A673 (cell line): ENCODE results near the gene SLC16A6. TPM values are rescaled to one million over a fixed set of nuclear protein-coding genes. Genes with fewer than 3 reads are reported as not detected.

Source experiments
- BruUV-seq: library from RNA; stranded (reverse); fragments of 400-500 nt; replicated peaks from 2 replicates; lab custom pipeline; 2021; lab: Mats Ljungman, UMichigan
- CTCF ChIA-PET: fragments of 300-600 bp; sonication (Branson Sonifier 250); formaldehyde crosslinking; loops from one replicate; lab custom pipeline; 2022; ENCODE audit warnings: antibody characterized with exemption; lab: Charles Lee
- POLR2A ChIA-PET: fragments of 300-600 bp; sonication (Branson Sonifier 250); formaldehyde crosslinking; loops from one replicate; lab custom pipeline; 2022; ENCODE audit warnings: antibody characterized with exemption; ENCODE audit not compliant: low non-redundant PET; lab: Charles Lee
- DNase-seq: peaks from one replicate; pipeline ENCODE4 v3.0.0-alpha.2; 2015; ENCODE audit warnings: low spot score
- H3K27ac ChIP-seq: fragments of 200-600 bp; sonication (generic); 2 replicates; pipeline ENCODE4 v1.5.1; 2016; ENCODE audit warnings: mixed run types, low read depth, mild to moderate bottlenecking, mixed read lengths, antibody characterized with exemption, low read length; ENCODE audit not compliant: poor library complexity, severe bottlenecking
- H3K27me3 ChIP-seq: fragments of 200-600 bp; sonication (generic); replicated peaks from 2 replicates; pipeline ENCODE4 v1.6.1; 2017; ENCODE audit warnings: mixed run types, low read depth, mild to moderate bottlenecking, mixed read lengths, antibody characterized with exemption, low read length; ENCODE audit not compliant: insufficient read depth, poor library complexity
- H3K36me3 ChIP-seq: fragments of 200-600 bp; sonication (generic); 2 replicates; pipeline ENCODE4 v1.6.1; 2016; ENCODE audit warnings: mixed run types, mild to moderate bottlenecking, mixed read lengths, antibody characterized with exemption, low read length; ENCODE audit not compliant: insufficient read depth, poor library complexity, severe bottlenecking
- H3K4me1 ChIP-seq: fragments of 200-600 bp; sonication (generic); 2 replicates; pipeline ENCODE4 v1.6.1; 2017; ENCODE audit warnings: mixed run types, mild to moderate bottlenecking, mixed read lengths, antibody characterized with exemption, low read length; ENCODE audit not compliant: insufficient read depth, poor library complexity, severe bottlenecking
- H3K4me3 ChIP-seq: fragments of 200-600 bp; sonication (generic); 2 replicates; pipeline ENCODE4 v1.5.1; 2016; ENCODE audit warnings: low read depth, mixed run types, mild to moderate bottlenecking, mixed read lengths, low read length; ENCODE audit not compliant: poor library complexity, severe bottlenecking
- H3K9me3 ChIP-seq: fragments of 200-600 bp; sonication (generic); 2 replicates; pipeline ENCODE4 v1.6.1; 2016; ENCODE audit warnings: mixed run types, low read depth, mild to moderate bottlenecking, mixed read lengths, antibody characterized with exemption, low read length; ENCODE audit not compliant: poor library complexity, severe bottlenecking
- EZH2 ChIP-seq: fragments of 200-600 bp; sonication (generic); IDR thresholded peaks from 2 replicates; pipeline ENCODE4 v1.6.1; 2017; ENCODE audit warnings: borderline replicate concordance, low read depth, mild to moderate bottlenecking, mixed read lengths, antibody characterized with exemption, low read length; ENCODE audit not compliant: poor library complexity, severe bottlenecking
- intact Hi-C: fragments of 100-400 bp; cut with micrococcal nuclease; formaldehyde crosslinking; loops from one replicate; pipeline ENCODE4 v1.10.0; 2022; ENCODE audit not compliant: unreplicated experiment
- total RNA-seq: library from RNA; stranded (reverse); gene quantifications from 2 replicates; pipeline ENCODE4 v1.2.3, GENCODE V29; 2021
- TF ChIP-seq, protein P1 (sequence below): fragments of 300-800, 200-600 bp; sonication (generic); conservative IDR thresholded peaks from 2 replicates; pipeline ENCODE4 v1.5.1; 2017; ENCODE audit warnings: low read depth, mild to moderate bottlenecking, antibody characterized with exemption, low read length, moderate library complexity, mixed read lengths

Gene SLC16A6
- total RNA-seq, 1 experiment from 2014 or later: 0.67 TPM

DNA sequence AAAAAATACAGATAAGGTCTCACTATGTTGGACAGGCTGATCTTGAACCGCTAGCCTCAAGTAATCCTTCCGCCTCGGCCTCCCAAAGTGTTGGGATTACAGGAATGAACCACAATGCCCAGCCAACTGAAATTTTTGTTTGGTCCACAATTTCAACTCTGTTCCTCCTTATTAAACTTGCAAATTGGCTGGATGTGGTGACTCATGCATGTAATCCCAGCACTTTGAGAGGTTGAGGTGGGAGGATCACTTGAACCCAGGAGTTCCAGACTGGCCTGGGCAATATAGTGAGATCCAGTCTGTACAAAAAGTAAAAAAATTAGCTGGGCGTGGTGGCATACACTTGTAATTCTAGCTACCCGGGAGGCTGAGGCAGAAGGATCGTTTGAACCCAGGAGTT is 13.8 kb upstream of the SLC16A6 start:
- intact Hi-C loops: no loop called here
- ChIA-PET CTCF (no interaction called here), POLR2A (no interaction called here)
- DNase-seq: no peak
- no peaks in the 10 kb centered on the region for H3K9me3 ChIP-seq
- no peaks in the 10 kb centered on the region for H3K4me1 ChIP-seq
- no peak for TF ChIP-seq EZH2
- TF ChIP-seq, protein P1, sequence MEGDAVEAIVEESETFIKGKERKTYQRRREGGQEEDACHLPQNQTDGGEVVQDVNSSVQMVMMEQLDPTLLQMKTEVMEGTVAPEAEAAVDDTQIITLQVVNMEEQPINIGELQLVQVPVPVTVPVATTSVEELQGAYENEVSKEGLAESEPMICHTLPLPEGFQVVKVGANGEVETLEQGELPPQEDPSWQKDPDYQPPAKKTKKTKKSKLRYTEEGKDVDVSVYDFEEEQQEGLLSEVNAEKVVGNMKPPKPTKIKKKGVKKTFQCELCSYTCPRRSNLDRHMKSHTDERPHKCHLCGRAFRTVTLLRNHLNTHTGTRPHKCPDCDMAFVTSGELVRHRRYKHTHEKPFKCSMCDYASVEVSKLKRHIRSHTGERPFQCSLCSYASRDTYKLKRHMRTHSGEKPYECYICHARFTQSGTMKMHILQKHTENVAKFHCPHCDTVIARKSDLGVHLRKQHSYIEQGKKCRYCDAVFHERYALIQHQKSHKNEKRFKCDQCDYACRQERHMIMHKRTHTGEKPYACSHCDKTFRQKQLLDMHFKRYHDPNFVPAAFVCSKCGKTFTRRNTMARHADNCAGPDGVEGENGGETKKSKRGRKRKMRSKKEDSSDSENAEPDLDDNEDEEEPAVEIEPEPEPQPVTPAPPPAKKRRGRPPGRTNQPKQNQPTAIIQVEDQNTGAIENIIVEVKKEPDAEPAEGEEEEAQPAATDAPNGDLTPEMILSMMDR: no peak
- H3K27me3 ChIP-seq: no peaks in the 10 kb centered on the region
- BruUV-seq: no TSS peak
- H3K27ac ChIP-seq: no peak overlapping the region
- H3K36me3 ChIP-seq: no peaks in the 10 kb centered on the region
- no peak overlapping the region for H3K4me3 ChIP-seq

DNA sequence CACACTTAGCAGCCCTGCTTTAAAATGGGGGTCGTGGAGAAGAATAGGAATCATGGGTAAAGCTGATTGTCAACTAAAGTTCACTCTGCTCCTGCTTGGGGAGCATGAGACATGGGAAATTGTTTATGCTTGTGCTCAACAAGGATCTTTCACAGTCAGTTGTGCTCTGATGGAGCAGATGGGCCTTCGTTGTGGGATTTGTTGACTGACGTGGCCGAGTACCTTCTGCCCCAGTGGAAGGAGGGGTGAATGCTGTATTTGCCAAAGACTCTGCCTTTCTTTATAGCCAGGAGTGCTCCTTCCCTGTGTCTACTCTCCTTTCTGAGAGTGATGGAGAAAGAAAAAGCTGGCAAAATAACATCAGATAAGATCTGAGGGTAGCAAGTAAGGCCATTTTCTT is 11.7 kb upstream of the SLC16A6 start:
- ChIA-PET POLR2A (no interaction called here), CTCF (no interaction called here)

DNA sequence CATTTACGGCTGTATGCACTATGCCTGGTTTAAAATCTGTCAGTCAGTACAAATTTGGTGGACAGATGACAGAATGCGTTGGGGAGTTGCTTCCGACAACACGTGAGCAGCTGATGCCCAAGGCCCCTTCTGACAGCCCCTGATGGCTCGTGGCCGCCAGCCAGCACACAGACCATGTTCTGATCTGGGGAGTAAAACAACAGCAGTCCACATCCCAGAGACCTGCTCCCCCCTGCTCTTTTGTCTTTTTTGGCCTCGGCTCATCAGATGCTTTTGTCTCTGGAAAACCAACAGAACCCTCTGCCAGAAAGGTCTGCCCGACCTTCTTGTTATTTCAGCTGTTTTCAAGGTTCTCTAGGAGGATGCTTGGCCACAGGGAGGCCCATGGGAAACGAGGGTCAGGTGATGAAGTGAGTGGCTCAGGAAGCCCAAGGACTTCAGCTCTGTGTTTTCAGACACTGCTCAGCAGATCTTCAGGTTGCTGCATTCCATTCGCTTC is 11.2 kb upstream of the SLC16A6 start:
- no TSS peak for BruUV-seq
- H3K4me1 ChIP-seq: no peaks in the 10 kb centered on the region
- no peaks in the 10 kb centered on the region for H3K27me3 ChIP-seq
- H3K4me3 ChIP-seq: no peak overlapping the region
- no peak overlapping the region for H3K27ac ChIP-seq
- CTCF ChIA-PET: no interaction called here
- no peaks in the 10 kb centered on the region for H3K9me3 ChIP-seq
- intact Hi-C loops: no loop called here
- DNase-seq: no peak
- no peaks in the 10 kb centered on the region for H3K36me3 ChIP-seq
- TF ChIP-seq, protein P1: no peak
- TF ChIP-seq EZH2: no peak
- POLR2A ChIA-PET: no interaction called here

More for the DNA sequence above, 11.7 kb upstream of the SLC16A6 start:
- TF ChIP-seq, protein P1: no peak
- no peak for TF ChIP-seq EZH2
- no peaks in the 10 kb centered on the region for H3K36me3 ChIP-seq
- H3K27ac ChIP-seq: no peak overlapping the region
- no peaks in the 10 kb centered on the region for H3K9me3 ChIP-seq
- H3K4me3 ChIP-seq: no peak overlapping the region
- no peaks in the 10 kb centered on the region for H3K4me1 ChIP-seq
- H3K27me3 ChIP-seq: no peaks in the 10 kb centered on the region
- no peak for DNase-seq
- intact Hi-C loops: no loop called here
- no TSS peak for BruUV-seq
